HCT116 (cell line): ENCODE data around the gene PREX1. TPM values are rescaled to one million over a fixed set of nuclear protein-coding genes. Genes with fewer than 3 reads are reported as not detected.

ENCODE experiments used
- ATAC-seq: fragments of 200-7000 bp; cut with Tn5 transposase; 2 replicates; pipeline ENCODE4 v1.9.1; 2020; ENCODE audit warnings: mild to moderate bottlenecking, moderate library complexity
- BruUV-seq: library from RNA; stranded (reverse); fragments of 400-500 nt; replicated peaks from 2 replicates; lab custom pipeline; 2021; lab: Mats Ljungman, UMichigan
- CTCF ChIA-PET: fragments of 300-600 bp; sonication (Branson Sonifier 250); formaldehyde crosslinking; loops from one replicate; lab custom pipeline; 2021; ENCODE audit warnings: antibody characterized with exemption; lab: Charles Lee
- POLR2A ChIA-PET: fragments of 300-600, 350-600 bp; sonication (Branson Sonifier 250); formaldehyde crosslinking; loops from one replicate; lab custom pipeline; 2021; ENCODE audit warnings: antibody characterized with exemption; lab: Charles Lee
- RAD21 ChIA-PET, 2 experiments: fragments of 300-600 bp; sonication (Branson Sonifier 250); formaldehyde crosslinking; loops; one replicate each; lab custom pipeline; 2023; ENCODE audit warnings: low total read pairs in 2 of 2; ENCODE audit not compliant: uncharacterized antibody in 2 of 2, unreplicated experiment in 2 of 2, low non-redundant PET in 1 of 2; lab: Charles Lee
- DNase-seq: peaks from one replicate; pipeline ENCODE4 v3.0.0-alpha.2; 2010; ENCODE audit warnings: low read depth, low spot score
- H2AFZ ChIP-seq: fragments of 200-600 bp; shearing (Covaris generic), sonication (generic); 2 replicates; pipeline ENCODE4 v1.6.1; 2017; ENCODE audit warnings: low read depth, mixed run types, mixed read lengths, antibody characterized with exemption, low read length; ENCODE audit not compliant: poor library complexity, severe bottlenecking
- H3K27ac ChIP-seq: 2 replicates; pipeline ENCODE4 v1.5.1; 2012; ENCODE audit warnings: low read depth, low read length
- H3K27me3 ChIP-seq: fragments of 200-600 bp; sonication (generic); 2 replicates; pipeline ENCODE4 v1.6.1; 2016; ENCODE audit warnings: mixed run types, low read length, mixed read lengths; ENCODE audit not compliant: insufficient read depth
- H3K36me3 ChIP-seq, 2 experiments: fragments of 200-500 bp in 1 of 2; fragments of 200-600 bp in 1 of 2; sonication (Bioruptor generic) in 1 of 2; sonication (generic) in 1 of 2; 2 replicates each; pipeline versions ENCODE4 v1.5.1 to v1.6.1; 2014 to 2016; ENCODE audit warnings: low read length in 2 of 2, inconsistent platforms in 1 of 2, mixed read lengths in 1 of 2, mixed run types in 1 of 2; ENCODE audit not compliant: insufficient read depth in 2 of 2, control insufficient read depth in 1 of 2
- H3K4me1 ChIP-seq, 2 experiments: fragments of 200-600 bp in 1 of 2; sonication (generic) in 1 of 2; 2 replicates each; pipeline versions ENCODE4 v1.5.1 to v1.6.1; 2012 to 2017; ENCODE audit warnings: low read length in 2 of 2, inconsistent platforms in 1 of 2, mild to moderate bottlenecking in 1 of 2, mixed read lengths in 1 of 2, mixed run types in 1 of 2, moderate library complexity in 1 of 2; ENCODE audit not compliant: insufficient read depth in 2 of 2, control insufficient read depth in 1 of 2
- H3K4me2 ChIP-seq: fragments of 200-600 bp; sonication (generic); 2 replicates; pipeline ENCODE4 v1.6.1; 2017; ENCODE audit warnings: mixed run types, low read length, mixed read lengths
- H3K4me3 ChIP-seq, 2 experiments: fragments of 200-600 bp in 1 of 2; sonication (generic) in 1 of 2; replicated peaks in 1 of 2; 2 replicates each; pipeline ENCODE4 v1.5.1; 2011 to 2016; ENCODE audit warnings: low read length in 2 of 2, control low read depth in 1 of 2, low read depth in 1 of 2, mild to moderate bottlenecking in 1 of 2, mixed read lengths in 1 of 2, mixed run types in 1 of 2
- H3K79me2 ChIP-seq: fragments of 200-600 bp; sonication (generic); 2 replicates; pipeline ENCODE4 v1.6.1; 2017; ENCODE audit warnings: mild to moderate bottlenecking, mixed run types, low read length, moderate library complexity, mixed read lengths; ENCODE audit not compliant: insufficient read depth
- H3K9ac ChIP-seq: fragments of 200-600 bp; sonication (generic); 2 replicates; pipeline ENCODE4 v1.6.1; 2016; ENCODE audit warnings: low read length, mixed read lengths
- H3K9me2 ChIP-seq: fragments of 200-600 bp; sonication (generic), shearing (Covaris generic); 2 replicates; pipeline ENCODE4 v1.6.1; 2017; ENCODE audit warnings: mixed run types, mild to moderate bottlenecking, moderate library complexity; ENCODE audit not compliant: insufficient read depth
- H3K9me3 ChIP-seq, 2 experiments: fragments of 200-500 bp in 1 of 2; fragments of 200-600 bp in 1 of 2; sonication (Bioruptor generic) in 1 of 2; sonication (generic) in 1 of 2; 2 replicates each; pipeline ENCODE4 v1.6.1; 2014 to 2017; ENCODE audit warnings: low read length in 2 of 2, mixed read lengths in 2 of 2, inconsistent platforms in 1 of 2, low read depth in 1 of 2, mild to moderate bottlenecking in 1 of 2, mixed run types in 1 of 2, moderate library complexity in 1 of 2; ENCODE audit not compliant: control insufficient read depth in 1 of 2, insufficient read depth in 1 of 2
- H4K20me1 ChIP-seq: fragments of 200-600 bp; sonication (generic), shearing (Covaris generic); 2 replicates; pipeline ENCODE4 v1.6.1; 2017; ENCODE audit warnings: mixed run types, mild to moderate bottlenecking, moderate library complexity; ENCODE audit not compliant: insufficient read depth
- EGR1 ChIP-seq: IDR thresholded peaks from 2 replicates; pipeline ENCODE4 v1.6.1; 2012; ENCODE audit warnings: low read depth
- EZH2 ChIP-seq: fragments of 200-600 bp; sonication (generic); IDR thresholded peaks from 2 replicates; pipeline ENCODE4 v1.6.1; 2017; ENCODE audit warnings: antibody characterized with exemption, mixed run types
- JUND ChIP-seq: IDR thresholded peaks from 2 replicates; pipeline ENCODE4 v1.6.1; 2012
- MAX ChIP-seq: IDR thresholded peaks from 2 replicates; pipeline ENCODE4 v1.6.1; 2012
- POLR2A ChIP-seq: IDR thresholded peaks from 2 replicates; pipeline ENCODE4 v1.7.0; 2011; ENCODE audit warnings: borderline replicate concordance; ENCODE audit not compliant: insufficient read depth, insufficient read length; ENCODE audit errors: extremely low read depth
- REST ChIP-seq: IDR thresholded peaks from 2 replicates; pipeline ENCODE4 v1.6.1; 2012; ENCODE audit warnings: low read depth
- SP1 ChIP-seq: IDR thresholded peaks from 2 replicates; pipeline ENCODE4 v1.6.1; 2012; ENCODE audit warnings: low read depth
- SRF ChIP-seq: IDR thresholded peaks from 2 replicates; pipeline ENCODE4 v1.6.1; 2012; ENCODE audit warnings: low read depth
- TCF7L2 ChIP-seq: IDR thresholded peaks from 2 replicates; pipeline ENCODE4 v1.7.0; 2011; ENCODE audit warnings: borderline replicate concordance, inconsistent platforms; ENCODE audit not compliant: insufficient read depth, insufficient read length; ENCODE audit errors: extremely low read depth
- ZBTB33 ChIP-seq: IDR thresholded peaks from 2 replicates; pipeline ENCODE4 v1.6.1; 2011; ENCODE audit warnings: mild to moderate bottlenecking, low read length, moderate library complexity; ENCODE audit not compliant: insufficient replicate concordance; ENCODE audit errors: extremely low read depth
- ZFX ChIP-seq: fragments of 450-650 bp; IDR thresholded peaks from 2 replicates; pipeline ENCODE4 v1.6.1; 2017
- intact Hi-C: fragments of 100-400 bp; cut with micrococcal nuclease; formaldehyde crosslinking; loops from 2 replicates; pipeline ENCODE4 v1.10.0; 2022
- total RNA-seq: library from RNA; stranded (reverse); gene quantifications from one replicate; pipeline ENCODE4 v1.2.1, GENCODE V29; 2021; ENCODE audit not compliant: unreplicated experiment

The PREX1 gene
- total RNA-seq, 1 experiment from 2014 or later, result 6.1 TPM

DNA sequence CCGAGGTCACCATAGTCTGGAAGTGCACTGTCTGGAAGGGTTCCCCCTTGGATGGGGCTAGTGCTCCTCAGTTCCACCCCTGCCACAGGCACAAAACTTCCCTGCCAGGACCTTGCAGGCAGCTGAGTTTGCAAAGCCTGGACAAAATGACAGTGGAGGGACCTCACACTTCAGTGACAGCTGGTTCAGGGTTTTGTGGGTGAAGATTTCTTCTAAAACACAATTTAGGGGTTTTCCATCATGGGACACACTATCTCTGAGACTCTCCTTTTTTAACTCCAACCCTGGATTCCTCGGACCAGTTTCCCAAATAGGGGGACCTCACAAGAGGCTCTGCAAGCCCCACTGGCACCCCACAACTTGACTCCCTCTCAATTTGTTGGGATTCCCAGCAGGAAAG, 33.6 kb upstream of the PREX1 start:
- H3K9me2 ChIP-seq, result no peaks in the 10 kb centered on the region
- intact Hi-C loops, result no loop called here
- no peak overlapping the region for H3K27ac ChIP-seq
- H3K27me3 ChIP-seq, result no peaks in the 10 kb centered on the region
- H3K9ac ChIP-seq, result no peak overlapping the region
- H3K36me3 ChIP-seq, result no peaks in the 10 kb centered on the region
- H3K79me2 ChIP-seq, result no peaks in the 10 kb centered on the region
- CTCF ChIA-PET, result no interaction called here
- no peaks in the 10 kb centered on the region for H3K9me3 ChIP-seq
- no TSS peak for BruUV-seq
- no peak for TF ChIP-seq JUND
- no peak for TF ChIP-seq EGR1
- TF ChIP-seq MAX, result no peak
- no peak for TF ChIP-seq ZBTB33
- TF ChIP-seq ZFX, result no peak
- TF ChIP-seq SP1, result no peak
- TF ChIP-seq, all 23 proteins: peak for 0
- no peaks in the 10 kb centered on the region for H4K20me1 ChIP-seq
- H3K4me1 ChIP-seq, result no peaks in the 10 kb centered on the region
- ATAC-seq, result no peak
- no peak for DNase-seq
- RAD21 ChIA-PET, result no interaction called here
- no peak overlapping the region for H3K4me2 ChIP-seq
- H2AFZ ChIP-seq, result no peak overlapping the region
- POLR2A ChIA-PET, result no interaction called here
- no peak overlapping the region for H3K4me3 ChIP-seq

- ATAC-seq, result no peak
- POLR2A ChIA-PET, result no interaction called here
- no peak overlapping the region for H3K9ac ChIP-seq
- H3K4me1 ChIP-seq, result peaks cover 3 to 5% of the 10 kb centered on the region in 2 experiments; a peak in 3 of 4 replicates
- no peaks in the 10 kb centered on the region for H3K9me2 ChIP-seq
- no peaks in the 10 kb centered on the region for H3K79me2 ChIP-seq
- RAD21 ChIA-PET, result no interaction called here
- intact Hi-C loops, result no loop called here
- no peak overlapping the region for H3K27ac ChIP-seq
- H4K20me1 ChIP-seq, result no peaks in the 10 kb centered on the region
- H3K27me3 ChIP-seq, result no peaks in the 10 kb centered on the region
- no peak for DNase-seq
- no peak overlapping the region for H2AFZ ChIP-seq
- H3K9me3 ChIP-seq, result no peaks in the 10 kb centered on the region
- H3K4me2 ChIP-seq, result no peak overlapping the region
- no peaks in the 10 kb centered on the region for H3K36me3 ChIP-seq
- H3K4me3 ChIP-seq, result no peak overlapping the region
- CTCF ChIA-PET, result no interaction called here
- no TSS peak for BruUV-seq
- TF ChIP-seq SRF, result no peak
- TF ChIP-seq MAX, result no peak
- no peak for TF ChIP-seq EZH2
- no peak for TF ChIP-seq SP1
- TF ChIP-seq ZFX, result no peak
- no peak for TF ChIP-seq POLR2A
- no peak for TF ChIP-seq TCF7L2
- TF ChIP-seq REST, result no peak
These were observed 30.4 kb upstream of the PREX1 start for GRCh38 chr20:48858075-48858790.
